KOPT-K1 (cell line): Measurements from ENCODE around the gene FITM1.

Experiments used
- H3K27ac ChIP-seq: fragments of 200-600 bp; sonication (generic); 2 replicates; pipeline ENCODE4 v1.5.1; 2016; ENCODE audit warnings: antibody characterized with exemption, mild to moderate bottlenecking, low read depth, low read length; ENCODE audit not compliant: poor library complexity, severe bottlenecking
- H3K36me3 ChIP-seq: fragments of 200-600 bp; sonication (generic); 2 replicates; pipeline ENCODE4 v1.5.1; 2017; ENCODE audit warnings: antibody characterized with exemption, mild to moderate bottlenecking, low read length, moderate library complexity; ENCODE audit not compliant: insufficient read depth
- H3K9me3 ChIP-seq: fragments of 200-600 bp; sonication (generic); 2 replicates; pipeline ENCODE4 v1.5.1; 2017; ENCODE audit warnings: antibody characterized with exemption, low read length, mild to moderate bottlenecking; ENCODE audit not compliant: insufficient read depth, poor library complexity, severe bottlenecking

Gene FITM1

DNA sequence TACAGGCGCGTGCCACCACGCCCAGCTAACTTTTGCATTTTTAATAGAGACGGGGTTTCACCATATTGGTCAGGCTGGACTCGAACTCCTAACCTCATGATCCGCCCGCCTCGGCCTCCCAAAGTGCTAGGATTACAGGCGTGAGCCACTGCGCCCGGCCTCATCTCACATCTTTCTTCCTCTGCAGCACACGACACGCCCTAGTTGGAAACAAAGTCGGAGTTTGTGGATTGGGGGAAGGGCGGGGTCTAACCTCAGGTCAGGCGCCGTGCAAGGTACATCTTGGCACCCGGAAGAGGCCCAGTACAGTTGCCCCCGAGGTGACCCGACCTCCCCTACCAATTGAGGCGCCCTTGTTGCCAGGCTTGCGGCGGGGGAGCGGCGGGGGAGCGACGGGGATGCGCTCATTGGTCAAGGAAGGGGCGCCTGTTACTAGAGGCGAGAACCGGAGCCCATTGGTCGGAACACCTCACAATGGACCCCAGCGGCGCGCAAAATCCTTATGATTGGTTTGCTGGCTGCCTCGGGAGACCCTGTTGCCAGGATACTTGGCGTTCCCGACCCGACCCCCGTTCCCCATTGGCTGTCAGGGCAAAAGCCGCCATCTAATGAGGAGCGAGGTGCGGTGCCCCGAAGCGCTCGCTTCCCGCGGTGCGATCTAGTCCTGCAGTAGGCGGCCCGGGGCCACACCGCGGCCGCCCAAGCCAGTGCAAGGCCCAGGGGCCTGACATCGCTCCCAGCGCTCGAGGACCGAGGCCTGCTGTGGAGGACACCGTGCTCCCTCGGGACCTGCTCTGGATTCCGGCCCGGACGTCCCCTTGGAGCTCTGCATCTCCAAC lies 41.2 kb downstream of the FITM1 start, which contains the start of gene REC8:
TSS of gene REC8 (plus strand) at position 659 of the 839 bp plus-strand sequence. CDS start 473 bp downstream, outside the sequence.
- peaks cover 11% of the 10 kb centered on the region; the same call in 1 of the 2 replicates for H3K36me3 ChIP-seq
- H3K9me3 ChIP-seq: no peaks in the 10 kb centered on the region
- H3K27ac ChIP-seq: no peak within 1 kb of the TSS

DNA sequence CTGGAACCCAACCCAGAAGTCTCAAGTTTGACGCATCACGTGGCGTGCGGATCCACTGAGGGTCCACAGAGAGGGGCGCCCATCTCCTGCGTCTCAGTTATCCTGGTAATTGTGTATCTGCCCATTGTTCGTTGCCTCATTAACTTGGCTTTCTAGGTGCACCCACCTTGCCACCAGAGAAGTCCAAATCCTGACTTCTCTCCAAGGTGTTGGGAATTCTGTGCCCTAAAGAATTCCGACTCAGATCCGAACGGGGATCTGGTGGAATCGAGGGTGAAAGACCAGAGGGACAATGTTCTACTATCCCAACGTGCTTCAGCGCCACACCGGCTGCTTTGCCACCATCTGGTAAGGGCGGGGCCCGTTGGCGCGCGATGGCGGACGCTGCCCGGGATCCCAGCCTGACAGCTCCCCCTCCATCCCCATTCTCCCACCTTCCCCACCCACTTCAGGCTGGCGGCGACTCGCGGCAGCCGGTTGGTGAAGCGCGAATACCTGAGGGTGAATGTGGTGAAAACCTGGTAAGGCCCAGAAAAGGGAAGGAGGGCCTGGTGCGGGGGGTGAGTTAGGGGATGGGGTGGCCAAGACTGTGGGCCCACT lies 41.9 kb downstream of the FITM1 start:
- Histone ChIP-seq H3K27ac (no peak overlapping the region), H3K36me3 (peaks cover 15% of the 10 kb centered on the region), H3K9me3 (no peaks in the 10 kb centered on the region)

DNA sequence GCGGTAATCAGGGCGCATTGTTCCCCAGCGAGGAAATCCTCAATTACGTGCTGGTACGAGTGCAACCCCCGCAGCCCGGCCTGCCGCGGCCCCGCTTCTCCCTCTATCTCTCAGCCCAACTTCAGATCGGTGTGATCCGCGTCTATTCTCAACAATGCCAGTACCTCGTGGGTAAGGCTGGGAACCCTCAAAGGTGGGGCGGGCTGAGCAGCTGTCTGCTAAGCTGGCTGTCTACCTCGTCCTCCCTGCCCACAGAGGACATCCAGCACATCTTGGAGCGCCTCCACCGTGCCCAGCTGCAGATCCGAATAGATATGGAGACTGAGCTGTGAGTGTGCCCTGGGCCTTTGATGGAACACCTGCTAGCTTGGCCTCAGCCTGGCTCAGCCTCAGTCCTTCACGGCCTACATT lies 42.4 kb downstream of the FITM1 start:
- H3K36me3 ChIP-seq: peaks cover 16% of the 10 kb centered on the region

DNA sequence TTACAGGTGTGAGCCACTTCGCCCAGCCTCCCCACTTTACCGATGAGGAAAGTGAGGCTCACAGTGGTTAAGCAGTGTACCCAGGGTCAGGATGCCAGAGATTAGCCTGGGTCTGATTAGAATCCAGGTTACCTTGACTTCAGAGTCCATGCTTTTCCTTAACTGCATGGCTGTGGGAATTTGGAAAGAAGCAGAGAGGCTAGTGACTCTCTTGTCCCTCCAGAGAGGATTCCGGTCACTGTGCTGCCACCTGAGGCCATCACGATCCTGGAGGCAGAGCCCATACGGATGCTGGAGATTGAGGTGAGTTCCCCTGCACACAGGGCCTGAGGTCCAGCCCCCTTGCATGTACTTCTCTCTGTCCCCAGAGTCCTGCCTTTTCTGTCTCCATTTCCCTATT lies 46.1 kb downstream of the FITM1 start:
- H3K9me3 ChIP-seq: no peaks in the 10 kb centered on the region
- H3K27ac ChIP-seq: no peak overlapping the region
- peaks cover 53% of the 10 kb centered on the region for H3K36me3 ChIP-seq

More for the DNA sequence above, 42.4 kb downstream of the FITM1 start:
- Histone ChIP-seq H3K27ac (no peak overlapping the region), H3K9me3 (no peaks in the 10 kb centered on the region)

DNA sequence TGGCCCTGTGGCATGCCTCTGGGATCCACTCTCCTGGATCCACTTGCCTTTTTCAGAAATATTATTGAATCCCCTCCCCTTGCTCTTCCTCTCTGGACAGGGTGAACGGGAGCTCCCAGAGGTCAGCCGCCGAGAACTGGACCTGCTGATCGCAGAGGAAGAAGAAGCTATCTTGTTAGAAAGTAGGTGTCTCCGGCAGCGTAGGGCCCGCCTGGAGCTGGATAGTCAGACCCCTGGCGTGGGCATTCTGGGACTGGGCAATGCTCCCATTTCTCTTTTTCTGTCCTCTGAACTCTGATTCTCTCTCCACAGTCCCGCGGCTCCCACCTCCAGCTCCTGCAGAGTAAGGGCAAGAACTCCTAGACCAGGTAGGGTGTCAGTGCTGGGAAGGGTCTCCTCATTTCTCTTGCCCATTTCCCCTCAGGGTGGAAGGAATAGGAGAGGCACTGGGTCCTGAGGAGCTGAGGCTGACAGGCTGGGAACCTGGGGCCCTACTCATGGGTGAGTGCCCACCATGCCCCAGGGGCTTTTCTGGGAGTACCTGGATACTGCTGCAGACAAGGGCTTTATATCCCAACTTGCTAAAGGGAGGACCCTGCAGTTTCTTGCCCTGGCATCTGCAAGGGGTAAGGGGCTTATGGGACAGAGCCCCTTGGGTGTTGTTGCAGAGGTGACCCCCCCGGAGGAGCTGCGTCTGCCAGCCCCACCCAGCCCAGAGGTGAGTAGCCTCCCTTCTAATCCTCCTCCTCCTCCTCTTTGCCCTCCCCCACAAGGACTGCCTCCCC lies 46.8 kb downstream of the FITM1 start:
- Histone ChIP-seq H3K27ac (no peak overlapping the region), H3K36me3 (peaks cover 60% of the 10 kb centered on the region), H3K9me3 (no peaks in the 10 kb centered on the region)

DNA sequence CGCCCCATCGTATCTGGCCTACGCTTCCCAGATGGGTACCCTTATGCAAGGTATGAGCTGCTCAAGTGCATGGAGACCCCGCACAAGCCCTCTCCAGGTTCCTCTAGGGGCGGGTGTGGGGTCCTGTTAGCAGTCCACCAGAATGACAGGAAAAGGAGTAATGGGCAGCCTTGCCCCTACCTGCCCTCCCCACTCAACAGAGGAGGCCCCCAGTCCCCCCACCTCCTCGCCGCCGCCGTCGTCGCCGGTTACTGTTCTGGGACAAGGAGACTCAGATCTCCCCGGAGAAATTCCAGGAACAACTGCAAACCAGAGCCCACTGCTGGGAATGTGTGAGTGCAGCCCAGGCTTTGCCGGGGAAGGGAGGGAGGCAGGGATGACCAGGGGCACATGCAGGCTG lies 47.4 kb downstream of the FITM1 start:
- Histone ChIP-seq H3K36me3 (peaks cover 66% of the 10 kb centered on the region), H3K9me3 (no peaks in the 10 kb centered on the region), H3K27ac (no peak overlapping the region)

DNA sequence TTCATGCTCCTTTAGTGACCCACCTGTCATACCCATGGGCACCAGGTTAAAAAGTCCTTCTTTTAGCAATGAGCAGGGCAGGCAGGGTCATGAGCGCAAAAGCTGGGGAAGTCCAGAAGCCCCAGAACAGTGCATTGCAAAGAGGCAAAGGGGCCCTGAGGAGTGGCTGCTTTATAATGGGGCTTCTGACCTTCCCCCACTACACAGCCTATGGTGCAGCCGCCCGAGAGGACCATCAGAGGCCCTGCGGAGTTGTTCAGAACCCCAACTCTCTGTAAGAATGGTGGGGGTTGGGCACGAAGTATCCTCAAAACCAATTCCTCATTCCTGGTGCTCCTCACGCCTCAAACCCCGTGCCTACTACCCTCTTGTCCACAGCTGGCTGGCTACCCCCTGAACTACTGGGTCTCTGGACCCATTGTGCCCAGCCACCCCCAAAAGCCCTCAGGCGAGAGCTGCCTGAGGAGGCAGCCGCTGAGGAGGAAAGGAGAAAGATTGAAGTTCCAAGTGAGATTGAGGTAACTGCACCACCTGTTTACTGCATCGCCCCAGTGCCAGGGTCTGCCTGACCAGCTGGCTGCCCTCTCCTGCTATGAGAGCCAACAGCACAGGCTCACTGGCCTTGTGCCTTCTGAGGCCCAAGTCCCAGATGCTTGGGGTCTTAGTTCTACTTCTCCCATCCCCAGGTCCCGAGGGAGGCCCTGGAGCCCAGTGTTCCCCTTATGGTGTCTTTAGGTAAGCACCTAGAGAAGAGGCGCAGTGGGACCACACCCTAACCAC lies 48.1 kb downstream of the FITM1 start:
- Histone ChIP-seq H3K9me3 (no peaks in the 10 kb centered on the region), H3K27ac (no peak overlapping the region), H3K36me3 (peaks cover 73% of the 10 kb centered on the region)

DNA sequence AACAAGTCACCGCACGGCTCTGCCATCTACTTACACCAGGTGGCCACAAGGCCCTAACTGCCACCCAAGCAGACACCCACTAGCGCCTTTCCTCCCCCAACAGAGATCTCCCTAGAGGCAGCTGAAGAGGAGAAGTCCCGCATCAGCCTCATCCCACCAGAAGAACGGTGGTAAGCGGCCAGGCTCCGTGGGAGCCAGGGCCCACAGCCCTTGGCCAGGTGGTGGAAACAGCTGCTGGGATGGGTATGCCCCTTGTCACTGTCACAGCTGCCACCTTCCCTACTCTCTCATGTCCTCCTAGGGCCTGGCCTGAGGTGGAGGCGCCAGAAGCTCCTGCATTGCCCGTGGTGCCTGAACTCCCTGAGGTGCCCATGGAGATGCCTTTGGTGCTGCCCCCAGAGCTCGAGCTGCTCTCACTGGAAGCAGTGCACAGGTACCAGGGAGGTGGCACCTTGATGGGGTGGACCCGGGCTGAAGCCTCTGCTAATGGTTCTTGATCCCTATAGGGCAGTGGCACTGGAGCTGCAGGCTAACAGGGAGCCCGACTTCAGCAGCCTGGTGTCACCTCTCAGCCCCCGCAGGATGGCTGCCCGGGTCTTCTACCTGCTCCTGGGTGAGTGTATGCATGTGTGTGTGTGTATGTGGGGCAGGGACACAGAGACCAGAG lies 49.0 kb downstream of the FITM1 start:
- Histone ChIP-seq H3K36me3 (peaks cover 82% of the 10 kb centered on the region), H3K27ac (no peak overlapping the region)

DNA sequence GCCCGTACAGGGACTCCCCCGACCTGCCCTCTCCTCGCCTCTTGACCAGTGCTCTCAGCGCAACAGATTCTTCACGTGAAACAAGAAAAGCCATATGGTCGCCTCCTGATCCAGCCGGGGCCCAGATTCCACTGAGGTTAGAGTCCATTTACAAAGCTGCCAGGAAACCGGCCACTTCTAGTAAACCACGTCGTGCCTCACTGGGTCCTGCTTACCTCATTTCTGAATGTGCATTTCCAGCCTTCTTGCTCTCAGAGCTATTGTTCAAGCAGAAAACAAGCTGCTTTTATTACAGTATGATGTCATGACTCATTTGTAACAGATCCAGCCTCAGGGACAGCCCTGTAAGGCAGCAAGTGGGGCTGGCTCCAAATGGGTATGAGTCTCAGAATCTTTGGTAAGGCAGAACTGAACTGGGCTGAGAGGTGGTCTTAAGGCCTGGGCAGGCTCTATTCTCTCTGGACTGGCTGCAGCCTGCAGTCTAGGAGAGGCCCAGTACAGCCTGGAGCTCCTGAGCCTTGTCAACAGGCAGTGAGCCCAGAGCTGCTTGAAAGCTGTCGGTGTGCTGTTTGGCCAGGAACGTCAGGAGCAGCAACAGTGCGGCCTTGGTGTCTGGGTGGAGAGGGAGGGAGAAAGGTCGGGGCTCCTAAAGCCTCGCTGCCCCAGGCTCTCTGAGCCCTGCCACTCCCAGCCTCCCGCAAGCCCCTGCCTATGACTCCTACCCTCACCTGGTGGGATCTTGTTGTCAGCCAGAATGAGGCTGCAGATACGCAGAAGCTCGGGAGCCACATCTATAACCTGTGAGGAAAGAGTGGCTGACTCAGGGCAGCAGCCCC lies 49.7 kb downstream of the FITM1 start:
- H3K9me3 ChIP-seq: no peaks in the 10 kb centered on the region
- peaks cover 89% of the 10 kb centered on the region for H3K36me3 ChIP-seq
- no peak overlapping the region for H3K27ac ChIP-seq

More for the DNA sequence above, 49.0 kb downstream of the FITM1 start:
- no peaks in the 10 kb centered on the region for H3K9me3 ChIP-seq

DNA sequence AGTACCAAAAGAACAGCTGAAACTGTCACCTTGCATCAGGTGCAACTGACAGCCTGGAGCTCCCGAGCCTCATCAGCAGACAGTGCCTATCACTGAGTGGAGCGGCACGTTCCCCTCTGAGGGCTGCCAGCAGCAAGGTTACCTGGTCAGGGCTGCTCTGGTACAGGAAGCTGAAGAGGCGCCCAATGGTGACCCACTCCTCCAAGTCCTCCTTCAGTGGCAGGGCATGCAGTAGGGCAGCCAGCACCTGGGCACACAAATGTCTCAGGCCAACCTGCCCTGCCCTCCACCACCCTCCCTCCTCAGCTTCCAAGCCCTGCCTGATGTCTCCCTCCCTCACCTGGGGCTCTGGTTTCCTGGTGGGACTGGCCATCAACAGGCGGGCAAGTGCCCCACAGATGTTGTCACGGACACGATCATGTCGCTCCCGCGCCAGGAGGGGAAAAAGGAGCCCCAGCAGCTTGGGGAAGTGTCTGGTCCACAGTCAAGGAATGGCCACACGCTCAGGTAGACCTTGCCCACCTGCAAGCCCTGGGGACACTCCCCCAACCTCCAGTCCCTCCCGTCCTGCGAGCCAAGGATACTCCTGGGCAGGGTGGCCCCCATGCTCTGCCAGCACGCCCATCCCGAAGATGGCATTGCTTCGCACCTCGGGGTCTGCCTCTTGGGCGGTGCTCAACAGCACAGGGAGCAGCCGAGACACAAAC lies 51.1 kb downstream of the FITM1 start:
- H3K36me3 ChIP-seq: peaks cover 100% of the 10 kb centered on the region
- H3K27ac ChIP-seq: no peak overlapping the region

More for the DNA sequence above, 51.1 kb downstream of the FITM1 start:
- H3K9me3 ChIP-seq: no peaks in the 10 kb centered on the region
